ENCODE results near the gene DSCAML1.

DSCAML1 gene

GRCh38 chr11:117640041-117640440, 157.0 kb downstream of the DSCAML1 start:
- no peak for ATAC-seq
- TF ChIP-seq TSHZ2 (CRISPR knock-in tag; IDR thresholded peaks at IDR 0.05) (no peak), TOX (CRISPR knock-in tag; IDR thresholded peaks at IDR 0.05; ENCODE audit: borderline replicate concordance) (no peak), CSRNP3 (CRISPR knock-in tag; IDR thresholded peaks at IDR 0.05) (no peak), ISL1 (CRISPR knock-in tag; IDR thresholded peaks at IDR 0.05) (no peak), BACH2 (CRISPR knock-in tag; IDR thresholded peaks at IDR 0.05; ENCODE audit: borderline replicate concordance) (no peak)

GRCh38 chr11:117639601-117640000, 157.4 kb downstream of the DSCAML1 start:
- TF ChIP-seq RARB (CRISPR knock-in tag; IDR thresholded peaks at IDR 0.05) (no peak), ZNF70 (CRISPR knock-in tag; IDR thresholded peaks at IDR 0.05) (no peak), CSDC2 (CRISPR knock-in tag; IDR thresholded peaks at IDR 0.05) (no peak), TOX (CRISPR knock-in tag; IDR thresholded peaks at IDR 0.05; ENCODE audit: borderline replicate concordance) (no peak), ZNF8 (CRISPR knock-in tag; IDR thresholded peaks at IDR 0.05) (no peak), ZFP3 (CRISPR knock-in tag; IDR thresholded peaks at IDR 0.05) (no peak), ESRRG (CRISPR knock-in tag; IDR thresholded peaks at IDR 0.05) (no peak), CSRNP3 (CRISPR knock-in tag; IDR thresholded peaks at IDR 0.05) (no peak)

GRCh38 chr11:117638911-117639543, 158.0 kb downstream of the DSCAML1 start:
- TF ChIP-seq ZFP3 (CRISPR knock-in tag; IDR thresholded peaks at IDR 0.05) (no peak), ZNF70 (CRISPR knock-in tag; IDR thresholded peaks at IDR 0.05) (no peak), RARB (CRISPR knock-in tag; IDR thresholded peaks at IDR 0.05) (no peak), SNAI2 (CRISPR knock-in tag; IDR thresholded peaks at IDR 0.05) (no peak), TOX (CRISPR knock-in tag; IDR thresholded peaks at IDR 0.05; ENCODE audit: borderline replicate concordance) (no peak), PPARA (CRISPR knock-in tag; IDR thresholded peaks at IDR 0.05; ENCODE audit: borderline replicate concordance) (no peak), PATZ1 (CRISPR knock-in tag; IDR thresholded peaks at IDR 0.05; ENCODE audit: borderline replicate concordance) (no peak), ARNTL (CRISPR knock-in tag; IDR thresholded peaks at IDR 0.05; ENCODE audit: borderline replicate concordance, low read depth) (no peak), POU6F1 (CRISPR knock-in tag; IDR thresholded peaks at IDR 0.05; ENCODE audit: borderline replicate concordance, low read depth) (no peak)
- ATAC-seq: no peak

More at GRCh38 chr11:117639601-117640000, 157.4 kb downstream of the DSCAML1 start:
- no peak for ATAC-seq

Measured in SK-N-SH treated with all-trans-retinoic acid at 6 μM for 48 hours (cell line).